ENCODE results near the gene GPD2.

Gene GPD2

GRCh38 chr2:156536534-156536933, 100.4 kb downstream of the GPD2 start:
- no peak for TF ChIP-seq CTCF (IDR thresholded peaks at IDR 0.05)
- H3K79me2 ChIP-seq = no peaks in the 10 kb centered on the region
- H3K4me3 ChIP-seq (ENCODE audit: low read depth, low read length) = no peak overlapping the region
- H3K9me3 ChIP-seq (ENCODE audit: control insufficient read depth, low read length) = no peaks in the 10 kb centered on the region
- no peak overlapping the region for H3K27ac ChIP-seq
- H3K27me3 ChIP-seq (ENCODE audit: control insufficient read depth, insufficient read depth, low read length) = no peaks in the 10 kb centered on the region
- no peak overlapping the region for H3K9ac ChIP-seq
- no peak overlapping the region for H2AFZ ChIP-seq
- no peak overlapping the region for H3K4me2 ChIP-seq (ENCODE audit: low read length)
- H3K36me3 ChIP-seq (ENCODE audit: control insufficient read depth, insufficient read depth, low read length) = no peaks in the 10 kb centered on the region
- H3K4me1 ChIP-seq = peaks cover 4% of the 10 kb centered on the region

- H3K4me2 ChIP-seq (ENCODE audit: low read length) = no peak overlapping the region
- no peaks in the 10 kb centered on the region for H3K9me3 ChIP-seq (ENCODE audit: control insufficient read depth, low read length)
- H3K27me3 ChIP-seq (ENCODE audit: control insufficient read depth, insufficient read depth, low read length) = no peaks in the 10 kb centered on the region
- no peak overlapping the region for H3K9ac ChIP-seq
- no peak overlapping the region for H2AFZ ChIP-seq
- H3K36me3 ChIP-seq (ENCODE audit: control insufficient read depth, insufficient read depth, low read length) = no peaks in the 10 kb centered on the region
- no peaks in the 10 kb centered on the region for H3K79me2 ChIP-seq
- H3K27ac ChIP-seq = no peak overlapping the region
- H3K4me1 ChIP-seq = peaks cover 4% of the 10 kb centered on the region
- no peak overlapping the region for H3K4me3 ChIP-seq (ENCODE audit: low read depth, low read length)
- TF ChIP-seq CTCF (IDR thresholded peaks at IDR 0.05) = no peak
Measured at GRCh38 chr2:156537141-156537540, 101.0 kb downstream of the GPD2 start.

GRCh38 chr2:156538083-156538504, 101.9 kb downstream of the GPD2 start:
- no peak for TF ChIP-seq CTCF (IDR thresholded peaks at IDR 0.05)

GRCh38 chr2:156539086-156539860, 103.1 kb downstream of the GPD2 start:
- Histone ChIP-seq H3K27ac (no peak overlapping the region), H3K79me2 (no peaks in the 10 kb centered on the region), H3K4me3 (ENCODE audit: low read depth, low read length) (no peak overlapping the region), H3K9me3 (ENCODE audit: control insufficient read depth, low read length) (no peaks in the 10 kb centered on the region), H3K36me3 (ENCODE audit: control insufficient read depth, insufficient read depth, low read length) (no peaks in the 10 kb centered on the region), H2AFZ (no peak overlapping the region), H3K9ac (no peak overlapping the region), H3K4me2 (ENCODE audit: low read length) (no peak overlapping the region), H3K4me1 (peaks cover 4% of the 10 kb centered on the region), H3K27me3 (ENCODE audit: control insufficient read depth, insufficient read depth, low read length) (no peaks in the 10 kb centered on the region)
- no peak for TF ChIP-seq CTCF (IDR thresholded peaks at IDR 0.05)

More at GRCh38 chr2:156538083-156538504, 101.9 kb downstream of the GPD2 start:
- Histone ChIP-seq H3K36me3 (ENCODE audit: control insufficient read depth, insufficient read depth, low read length) (no peaks in the 10 kb centered on the region), H3K4me2 (ENCODE audit: low read length) (no peak overlapping the region), H3K27me3 (ENCODE audit: control insufficient read depth, insufficient read depth, low read length) (no peaks in the 10 kb centered on the region), H3K4me3 (ENCODE audit: low read depth, low read length) (no peak overlapping the region), H3K27ac (no peak overlapping the region), H3K79me2 (no peaks in the 10 kb centered on the region), H2AFZ (no peak overlapping the region), H3K9ac (no peak overlapping the region), H3K9me3 (ENCODE audit: control insufficient read depth, low read length) (no peaks in the 10 kb centered on the region), H3K4me1 (peaks cover 4% of the 10 kb centered on the region)

- H3K79me2 ChIP-seq = no peaks in the 10 kb centered on the region
- H3K27me3 ChIP-seq (ENCODE audit: control insufficient read depth, insufficient read depth, low read length) = no peaks in the 10 kb centered on the region
- no peak overlapping the region for H3K9ac ChIP-seq
- no peak overlapping the region for H3K4me3 ChIP-seq (ENCODE audit: low read depth, low read length)
- no peak for TF ChIP-seq CTCF (IDR thresholded peaks at IDR 0.05)
- H3K4me2 ChIP-seq (ENCODE audit: low read length) = no peak overlapping the region
- H3K27ac ChIP-seq = no peak overlapping the region
- H3K4me1 ChIP-seq = peaks cover 4% of the 10 kb centered on the region
- H3K36me3 ChIP-seq (ENCODE audit: control insufficient read depth, insufficient read depth, low read length) = no peaks in the 10 kb centered on the region
- H3K9me3 ChIP-seq (ENCODE audit: control insufficient read depth, low read length) = no peaks in the 10 kb centered on the region
- no peak overlapping the region for H2AFZ ChIP-seq
Measured at GRCh38 chr2:156540706-156541105, 104.5 kb downstream of the GPD2 start.

Measured in parathyroid adenoma (tissue), 2 donors.